ENCODE data around the gene PDAP1.
"Not testable (repeated sequence)": the region's sequence is repeated elsewhere in the genome, so short reads cannot be mapped to it uniquely, and the experiment has no call there.

Gene PDAP1

DNA sequence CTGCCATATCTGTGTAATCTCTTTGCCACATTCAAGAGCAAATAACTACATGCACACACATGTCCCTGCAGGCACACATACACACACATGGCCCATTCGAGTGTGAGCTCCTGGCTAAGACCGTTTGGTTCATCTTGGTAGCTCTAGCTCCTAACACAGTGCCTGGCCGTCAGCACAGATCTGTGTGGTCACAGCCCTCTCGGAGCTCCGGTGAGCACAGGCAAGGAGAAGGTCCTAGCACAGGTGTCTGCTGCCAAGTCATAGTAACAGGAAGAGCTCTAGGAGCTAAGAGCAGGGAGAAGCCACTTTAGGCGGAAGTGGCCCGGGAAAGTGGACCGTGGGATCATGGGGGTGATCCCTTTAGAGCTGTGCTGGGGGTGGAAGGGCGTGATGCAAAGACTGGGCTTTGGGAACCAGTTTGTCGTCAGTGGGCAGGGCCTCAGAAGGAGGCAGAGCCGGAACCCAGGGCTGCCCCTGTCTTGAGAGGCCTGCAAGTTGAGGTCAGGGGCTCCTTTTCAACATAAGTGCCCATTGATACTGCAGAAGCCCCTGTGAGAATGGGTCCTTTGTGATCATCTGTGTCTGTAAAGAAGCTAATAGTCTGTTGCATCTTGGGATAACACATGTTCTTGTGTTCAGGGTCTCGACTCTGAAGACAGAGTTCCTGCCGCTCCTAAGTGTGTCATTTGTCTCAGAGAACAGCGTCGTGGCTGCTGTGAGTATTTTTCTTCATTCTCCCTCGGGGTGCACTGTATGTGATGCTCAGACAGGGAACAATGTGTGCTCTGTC, 50.5 kb downstream of the PDAP1 start:
- DNase-seq (ENCODE audit: low read depth in 1 of 2, low spot score in 1 of 2) = no peak

GRCh38 chr7:99355098-99355497, 53.3 kb downstream of the PDAP1 start:
- DNase-seq (ENCODE audit: low read depth in 1 of 2, low spot score in 1 of 2) = no peak

- no peak for DNase-seq (ENCODE audit: low read depth in 1 of 2, low spot score in 1 of 2)
These were observed 56.1 kb downstream of the PDAP1 start for GRCh38 chr7:99352247-99352646.

DNA sequence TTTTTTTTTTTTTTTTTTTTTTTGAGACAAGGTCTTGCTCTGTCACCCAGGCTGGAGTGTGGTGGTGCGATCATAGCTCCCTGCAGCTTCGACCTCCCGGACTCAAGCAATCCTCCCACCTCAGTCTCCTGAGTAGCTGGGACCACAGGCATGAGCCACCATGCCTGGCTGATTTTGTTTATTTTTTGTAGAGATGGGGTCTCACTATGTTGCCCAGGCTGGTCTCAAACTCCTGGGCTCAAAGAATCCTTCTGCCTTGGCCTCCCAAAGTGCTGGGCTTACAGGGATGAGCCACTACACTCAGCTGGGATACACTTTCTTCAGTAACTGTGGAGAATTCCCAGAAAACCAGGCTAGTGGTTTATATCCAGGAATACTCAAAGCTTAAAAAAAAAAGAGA, 57.8 kb downstream of the PDAP1 start:
- not testable (repeated sequence) for DNase-seq (ENCODE audit: low read depth in 1 of 2, low spot score in 1 of 2)

Data from activated T-helper 1 cell treated with anti-CD3 and anti-CD28 coated beads, Interleukin-2, amount 50 U/mL, for 16 hours (primary cell).